Osteoblast (primary cell): ENCODE measurements around the gene FBXO9. TPM values are rescaled to one million over a fixed set of nuclear protein-coding genes. Genes with fewer than 3 reads are reported as not detected.

Source experiments
- DNase-seq: peaks from one replicate; pipeline ENCODE4 v3.0.0; 2011; ENCODE audit warnings: low spot score, mixed read lengths; ENCODE audit not compliant: insufficient read length; ENCODE audit errors: missing footprints
- H2AFZ ChIP-seq: 2 replicates; pipeline ENCODE4 v1.6.0; 2011; ENCODE audit warnings: mild to moderate bottlenecking, low read length
- H3K27ac ChIP-seq: 2 replicates; pipeline ENCODE4 v1.5.1; 2011; ENCODE audit warnings: mild to moderate bottlenecking, low read depth, low read length, moderate library complexity
- H3K27me3 ChIP-seq: 2 replicates; pipeline ENCODE4 v1.6.0; 2012; ENCODE audit warnings: mild to moderate bottlenecking, control low read depth, inconsistent platforms, low read length, moderate library complexity; ENCODE audit not compliant: insufficient read depth
- H3K36me3 ChIP-seq: 2 replicates; pipeline ENCODE4 v1.5.1; 2011; ENCODE audit warnings: mild to moderate bottlenecking, low read length, control low read depth, moderate library complexity; ENCODE audit not compliant: insufficient read depth
- H3K4me1 ChIP-seq: 2 replicates; pipeline ENCODE4 v1.5.1; 2011; ENCODE audit warnings: mild to moderate bottlenecking, low read length, control low read depth, moderate library complexity; ENCODE audit not compliant: insufficient read depth
- H3K4me2 ChIP-seq: 2 replicates; pipeline ENCODE4 v1.6.0; 2011; ENCODE audit warnings: mild to moderate bottlenecking, low read length; ENCODE audit not compliant: insufficient read depth
- H3K4me3 ChIP-seq: fragments of 200-600 bp; sonication (generic); 3 replicates; pipeline ENCODE4 v1.5.1; 2012; ENCODE audit warnings: mild to moderate bottlenecking, low read length, inconsistent platforms; ENCODE audit not compliant: insufficient read depth
- H3K79me2 ChIP-seq: 2 replicates; pipeline ENCODE4 v1.6.0; 2012; ENCODE audit warnings: mild to moderate bottlenecking, low read length, control low read depth, inconsistent platforms; ENCODE audit not compliant: insufficient read depth
- H3K9me3 ChIP-seq: 2 replicates; pipeline ENCODE4 v1.5.1; 2011; ENCODE audit warnings: low read depth, low read length, control low read depth
- H4K20me1 ChIP-seq: 2 replicates; pipeline ENCODE4 v1.6.0; 2012; ENCODE audit warnings: mild to moderate bottlenecking, low read length, control low read depth; ENCODE audit not compliant: insufficient read depth
- total RNA-seq: library from RNA; depleted of rRNA; stranded (reverse); fragments of >200 nt; gene quantifications from 2 replicates; pipeline ENCODE4 v1.2.3, GENCODE V29; 2012
- TF ChIP-seq, protein P1 (sequence below): IDR thresholded peaks from 2 replicates; pipeline ENCODE4 v1.5.1; 2011; ENCODE audit warnings: mild to moderate bottlenecking, low read depth, low read length, moderate library complexity; ENCODE audit errors: extremely low read depth

The FBXO9 gene
- total RNA-seq, 1 donor = 53.6 TPM

DNA sequence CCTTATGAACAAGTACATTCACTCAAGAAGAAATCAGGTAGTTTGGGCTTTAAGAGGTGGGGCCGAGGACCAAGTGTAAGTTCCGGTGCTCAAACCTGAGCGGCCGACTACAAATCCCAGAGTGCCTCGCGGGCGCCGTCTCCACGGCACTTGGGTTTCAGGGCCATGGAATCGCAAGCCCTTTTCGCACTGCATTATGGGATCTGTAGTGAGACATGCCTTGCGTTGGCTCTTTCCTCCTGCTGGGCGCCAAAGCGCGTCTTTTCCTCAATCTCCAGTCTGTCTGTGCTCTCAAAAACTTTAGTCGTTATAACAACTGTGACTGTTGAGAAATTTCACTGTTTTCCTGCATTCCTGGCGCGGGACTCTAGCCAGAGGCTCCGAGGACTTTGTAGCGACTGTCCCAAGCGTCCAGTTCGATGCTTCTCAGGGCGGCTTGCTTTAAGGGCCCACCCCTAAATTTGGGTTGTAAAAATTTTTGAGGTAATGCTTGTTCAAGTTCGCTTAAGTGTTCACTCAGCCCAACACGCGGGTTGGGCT lies 408 bp upstream of the FBXO9 start:
- peak overlapping the region; percentile 92 for H3K4me3 ChIP-seq
- peaks cover 63% of the 10 kb centered on the region for H3K79me2 ChIP-seq
- peak; percentile 97 for DNase-seq
- no peaks in the 10 kb centered on the region for H3K36me3 ChIP-seq
- peaks cover 24% of the 10 kb centered on the region for H3K4me1 ChIP-seq
- H3K4me2 ChIP-seq = peak overlapping the region; percentile 94
- no peaks in the 10 kb centered on the region for H3K27me3 ChIP-seq
- peaks cover 20% of the 10 kb centered on the region for H4K20me1 ChIP-seq
- H2AFZ ChIP-seq = peak overlapping the region; percentile 99
- no peaks in the 10 kb centered on the region for H3K9me3 ChIP-seq
- TF ChIP-seq, protein P1, sequence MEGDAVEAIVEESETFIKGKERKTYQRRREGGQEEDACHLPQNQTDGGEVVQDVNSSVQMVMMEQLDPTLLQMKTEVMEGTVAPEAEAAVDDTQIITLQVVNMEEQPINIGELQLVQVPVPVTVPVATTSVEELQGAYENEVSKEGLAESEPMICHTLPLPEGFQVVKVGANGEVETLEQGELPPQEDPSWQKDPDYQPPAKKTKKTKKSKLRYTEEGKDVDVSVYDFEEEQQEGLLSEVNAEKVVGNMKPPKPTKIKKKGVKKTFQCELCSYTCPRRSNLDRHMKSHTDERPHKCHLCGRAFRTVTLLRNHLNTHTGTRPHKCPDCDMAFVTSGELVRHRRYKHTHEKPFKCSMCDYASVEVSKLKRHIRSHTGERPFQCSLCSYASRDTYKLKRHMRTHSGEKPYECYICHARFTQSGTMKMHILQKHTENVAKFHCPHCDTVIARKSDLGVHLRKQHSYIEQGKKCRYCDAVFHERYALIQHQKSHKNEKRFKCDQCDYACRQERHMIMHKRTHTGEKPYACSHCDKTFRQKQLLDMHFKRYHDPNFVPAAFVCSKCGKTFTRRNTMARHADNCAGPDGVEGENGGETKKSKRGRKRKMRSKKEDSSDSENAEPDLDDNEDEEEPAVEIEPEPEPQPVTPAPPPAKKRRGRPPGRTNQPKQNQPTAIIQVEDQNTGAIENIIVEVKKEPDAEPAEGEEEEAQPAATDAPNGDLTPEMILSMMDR = no peak
- H3K27ac ChIP-seq = peak overlapping the region; percentile 75

DNA sequence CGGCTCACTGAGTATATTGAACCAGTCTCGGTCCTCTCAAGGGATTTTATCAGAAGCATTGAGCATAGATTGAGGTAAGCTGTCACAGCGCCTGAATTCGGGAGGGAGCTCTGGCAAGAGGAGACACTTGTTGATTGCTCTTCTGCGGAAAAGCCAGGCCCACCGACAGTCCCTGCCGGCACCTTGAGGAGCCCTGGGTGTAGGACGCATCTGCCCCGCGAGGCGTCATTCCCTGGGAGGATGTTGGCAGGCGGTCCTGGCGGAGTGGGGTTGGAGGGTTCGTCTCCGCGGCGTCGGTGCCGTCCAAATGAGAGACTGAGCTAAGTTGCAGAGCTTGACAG lies 843 bp downstream of the FBXO9 start:
- TF ChIP-seq, protein P1 = no peak
- Histone ChIP-seq H2AFZ (peak overlapping the region; percentile 99), H3K27ac (peak overlapping the region; percentile 75), H3K9me3 (no peaks in the 10 kb centered on the region), H3K79me2 (peaks cover 57% of the 10 kb centered on the region), H3K4me2 (peak overlapping the region; percentile 94), H3K36me3 (peaks cover 4% of the 10 kb centered on the region), H3K27me3 (no peaks in the 10 kb centered on the region), H3K4me1 (peaks cover 20% of the 10 kb centered on the region), H3K4me3 (peak overlapping the region; percentile 92), H4K20me1 (peaks cover 26% of the 10 kb centered on the region)
- DNase-seq = peak; percentile 59

DNA sequence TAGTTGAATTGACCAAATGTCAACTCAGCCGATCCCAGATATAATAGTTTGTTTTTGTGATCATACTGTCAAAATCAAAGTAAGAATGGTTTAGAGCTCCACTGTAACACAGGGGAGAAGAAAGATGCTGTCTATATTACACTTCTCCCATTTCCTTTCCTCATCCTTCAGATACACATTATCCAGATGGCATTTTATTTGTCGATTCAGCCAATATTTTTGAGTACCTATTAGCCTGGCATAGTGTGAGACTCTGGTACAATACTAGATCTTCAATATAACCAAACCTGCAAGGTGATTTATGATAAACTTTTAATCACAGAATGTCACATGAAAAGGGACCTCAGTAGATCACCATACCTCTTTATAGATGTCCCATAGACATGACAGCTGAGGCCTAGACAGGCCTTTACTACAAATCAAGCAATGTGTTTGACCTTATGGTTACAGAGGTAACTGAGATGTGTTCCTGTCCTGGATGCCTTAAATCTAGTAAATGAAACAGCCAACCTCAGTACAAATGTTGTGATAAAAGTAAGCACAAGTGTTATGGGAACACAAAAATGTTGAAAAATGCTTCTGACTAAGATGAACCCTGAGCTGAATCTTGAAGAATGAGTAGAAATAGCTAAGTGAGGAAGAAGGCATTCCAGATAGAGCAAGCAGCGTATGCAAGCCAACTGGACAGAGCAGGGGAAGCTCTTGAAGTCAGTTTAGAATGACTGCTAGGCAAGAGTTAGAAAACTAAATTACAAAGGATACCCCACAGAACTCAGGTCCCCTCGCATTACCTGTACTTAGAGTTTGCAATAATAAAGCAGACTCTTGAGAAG lies 1.9 kb downstream of the FBXO9 start:
- TF ChIP-seq, protein P1 = no peak
- peak overlapping the region; percentile 94 for H3K4me2 ChIP-seq
- peaks cover 26% of the 10 kb centered on the region for H4K20me1 ChIP-seq
- H3K27me3 ChIP-seq = no peaks in the 10 kb centered on the region
- peaks cover 58% of the 10 kb centered on the region for H3K79me2 ChIP-seq
- H3K4me3 ChIP-seq = peak overlapping the region; percentile 92
- H3K27ac ChIP-seq = peak overlapping the region; percentile 75
- peaks cover 18% of the 10 kb centered on the region for H3K4me1 ChIP-seq
- peaks cover 8% of the 10 kb centered on the region for H3K36me3 ChIP-seq
- no peak overlapping the region for H2AFZ ChIP-seq
- DNase-seq = peak; percentile 49
- H3K9me3 ChIP-seq = no peaks in the 10 kb centered on the region

DNA sequence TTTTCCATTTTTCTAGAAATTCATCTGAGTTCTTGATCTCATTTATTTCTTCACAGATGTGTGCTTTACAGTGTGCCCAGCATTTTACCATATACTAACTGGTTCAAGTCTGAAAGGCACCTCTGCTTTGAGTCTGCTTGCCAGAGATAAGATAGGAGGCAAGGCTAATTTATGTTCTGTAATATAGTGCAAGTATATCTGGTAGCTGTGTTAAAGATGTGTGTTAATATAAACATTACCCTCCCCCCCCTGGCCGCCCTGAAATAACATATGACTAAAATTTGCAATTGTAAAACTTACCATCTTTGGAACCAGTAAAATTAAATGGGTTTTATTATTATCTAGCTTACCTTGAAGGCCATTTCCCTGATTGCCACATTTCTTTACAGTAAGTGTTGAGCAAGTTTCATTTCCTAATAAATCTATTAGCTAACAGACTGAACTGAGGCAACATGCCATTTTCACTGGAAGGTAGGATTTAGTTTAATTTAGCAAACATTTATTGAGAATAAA lies 2.7 kb downstream of the FBXO9 start:
- Histone ChIP-seq H3K4me1 (peaks cover 14% of the 10 kb centered on the region), H2AFZ (no peak overlapping the region), H3K4me2 (no peak overlapping the region), H3K27me3 (no peaks in the 10 kb centered on the region), H3K79me2 (peaks cover 61% of the 10 kb centered on the region), H3K27ac (no peak overlapping the region), H3K4me3 (no peak overlapping the region), H3K36me3 (peaks cover 13% of the 10 kb centered on the region), H3K9me3 (no peaks in the 10 kb centered on the region), H4K20me1 (peaks cover 26% of the 10 kb centered on the region)
- TF ChIP-seq, protein P1 = no peak
- DNase-seq = no peak
